Astrocyte of the spinal cord (primary cell): ENCODE results near the gene ZBTB9.

Source experiments
- DNase-seq: peaks from one replicate; pipeline ENCODE4 v3.0.0; 2011; ENCODE audit warnings: low read depth, low spot score
- H3K4me3 ChIP-seq: 2 replicates; pipeline ENCODE4 v1.5.1; 2011; ENCODE audit warnings: low read depth, mild to moderate bottlenecking, low read length, moderate library complexity
- in situ Hi-C: cut with HindIII; loops from 2 replicates; pipeline ENCODE4 v1.10.0; 2017; ENCODE audit warnings: low sequenced_read_pairs
- TF ChIP-seq, protein P1 (sequence below): IDR thresholded peaks from 2 replicates; pipeline ENCODE4 v1.5.1; 2012; ENCODE audit warnings: low read depth, mild to moderate bottlenecking, low read length, inconsistent platforms

Gene ZBTB9

DNA sequence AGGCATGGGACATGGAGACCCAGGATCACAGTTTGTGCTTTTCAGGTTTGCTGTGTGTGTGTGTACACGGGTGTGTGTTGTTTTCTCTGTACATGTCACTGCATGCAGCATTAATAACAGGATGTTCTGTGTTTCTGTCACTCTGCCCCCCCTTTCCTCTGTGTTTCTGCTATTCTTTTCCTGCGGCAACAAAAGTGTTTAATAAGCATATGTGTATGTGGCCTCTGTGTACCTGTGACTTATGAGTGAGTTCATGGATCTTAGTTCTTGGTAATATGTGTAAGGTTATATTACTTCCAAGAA is 24.7 kb upstream of the ZBTB9 start:
- TF ChIP-seq, protein P1, sequence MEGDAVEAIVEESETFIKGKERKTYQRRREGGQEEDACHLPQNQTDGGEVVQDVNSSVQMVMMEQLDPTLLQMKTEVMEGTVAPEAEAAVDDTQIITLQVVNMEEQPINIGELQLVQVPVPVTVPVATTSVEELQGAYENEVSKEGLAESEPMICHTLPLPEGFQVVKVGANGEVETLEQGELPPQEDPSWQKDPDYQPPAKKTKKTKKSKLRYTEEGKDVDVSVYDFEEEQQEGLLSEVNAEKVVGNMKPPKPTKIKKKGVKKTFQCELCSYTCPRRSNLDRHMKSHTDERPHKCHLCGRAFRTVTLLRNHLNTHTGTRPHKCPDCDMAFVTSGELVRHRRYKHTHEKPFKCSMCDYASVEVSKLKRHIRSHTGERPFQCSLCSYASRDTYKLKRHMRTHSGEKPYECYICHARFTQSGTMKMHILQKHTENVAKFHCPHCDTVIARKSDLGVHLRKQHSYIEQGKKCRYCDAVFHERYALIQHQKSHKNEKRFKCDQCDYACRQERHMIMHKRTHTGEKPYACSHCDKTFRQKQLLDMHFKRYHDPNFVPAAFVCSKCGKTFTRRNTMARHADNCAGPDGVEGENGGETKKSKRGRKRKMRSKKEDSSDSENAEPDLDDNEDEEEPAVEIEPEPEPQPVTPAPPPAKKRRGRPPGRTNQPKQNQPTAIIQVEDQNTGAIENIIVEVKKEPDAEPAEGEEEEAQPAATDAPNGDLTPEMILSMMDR: no peak
- H3K4me3 ChIP-seq: no peak overlapping the region
- no peak for DNase-seq
- in situ Hi-C loops: no loop called here

DNA sequence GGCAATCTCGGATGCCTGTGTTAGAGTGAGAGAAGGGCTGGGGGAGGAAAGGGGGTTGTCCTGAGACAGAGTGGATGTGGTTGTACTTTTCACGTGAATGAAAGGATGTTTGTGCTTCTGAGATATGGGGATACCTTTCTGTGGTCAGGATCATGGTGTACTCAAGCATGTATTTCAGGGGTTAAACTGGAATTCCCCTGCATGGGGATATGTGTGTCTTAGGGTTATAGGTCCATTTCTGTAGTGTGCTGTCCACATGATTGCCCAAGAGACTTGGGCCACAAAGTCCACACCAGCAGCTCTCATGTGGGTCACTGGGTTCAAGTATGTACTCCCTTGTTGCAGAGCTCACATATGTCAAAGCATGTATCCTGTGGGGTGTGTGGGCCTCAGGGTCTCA is 24.0 kb upstream of the ZBTB9 start:
- TF ChIP-seq, protein P1: no peak
- in situ Hi-C loops: no loop called here
- DNase-seq: no peak
- no peak overlapping the region for H3K4me3 ChIP-seq

DNA sequence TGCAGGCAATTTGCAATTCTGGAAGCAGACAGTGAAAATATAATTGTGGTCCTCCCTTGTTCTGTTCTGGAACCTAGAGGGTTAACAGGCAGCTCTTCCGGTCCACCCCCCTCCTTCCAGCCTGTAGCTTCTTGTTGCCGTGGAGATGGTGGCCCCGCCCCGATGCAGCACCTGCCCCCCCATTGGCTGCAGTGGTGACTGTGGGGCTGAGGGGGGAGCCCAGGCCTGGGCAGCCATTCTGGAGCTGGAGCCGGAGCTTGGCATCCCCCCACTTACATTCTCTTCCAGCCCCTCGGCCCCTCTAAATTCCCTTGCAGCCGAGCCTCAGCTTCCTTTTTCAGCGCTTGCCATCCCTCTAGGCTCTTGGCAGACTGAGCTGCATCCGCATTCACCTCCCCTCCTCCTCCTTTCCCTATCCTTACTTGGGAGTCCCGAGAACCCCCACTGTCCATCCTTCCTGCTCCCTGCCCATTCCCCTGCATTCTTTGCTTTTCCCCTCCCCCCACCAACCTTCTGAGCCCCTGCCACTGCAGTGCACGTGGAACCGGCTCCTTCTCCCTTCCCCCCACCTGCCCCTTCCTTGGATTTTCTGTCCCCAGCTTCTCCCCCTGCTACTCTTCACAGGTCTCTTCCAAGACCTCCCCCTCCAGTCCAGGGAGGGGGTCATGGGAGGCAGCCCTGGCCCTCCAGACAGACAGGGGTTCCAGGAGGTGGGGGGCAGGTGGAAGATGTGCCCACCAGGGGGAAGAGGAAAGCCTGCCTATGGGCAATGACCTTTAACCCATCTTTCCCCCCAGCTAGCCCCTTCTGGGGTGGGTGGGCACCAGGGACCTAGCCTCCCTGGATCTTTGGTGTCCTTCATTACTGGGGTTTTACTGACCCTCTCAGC is 23.1 kb upstream of the ZBTB9 start:
- peak; percentile 55 for DNase-seq
- in situ Hi-C loops: no loop called here
- no peak overlapping the region for H3K4me3 ChIP-seq
- TF ChIP-seq, protein P1: no peak

DNA sequence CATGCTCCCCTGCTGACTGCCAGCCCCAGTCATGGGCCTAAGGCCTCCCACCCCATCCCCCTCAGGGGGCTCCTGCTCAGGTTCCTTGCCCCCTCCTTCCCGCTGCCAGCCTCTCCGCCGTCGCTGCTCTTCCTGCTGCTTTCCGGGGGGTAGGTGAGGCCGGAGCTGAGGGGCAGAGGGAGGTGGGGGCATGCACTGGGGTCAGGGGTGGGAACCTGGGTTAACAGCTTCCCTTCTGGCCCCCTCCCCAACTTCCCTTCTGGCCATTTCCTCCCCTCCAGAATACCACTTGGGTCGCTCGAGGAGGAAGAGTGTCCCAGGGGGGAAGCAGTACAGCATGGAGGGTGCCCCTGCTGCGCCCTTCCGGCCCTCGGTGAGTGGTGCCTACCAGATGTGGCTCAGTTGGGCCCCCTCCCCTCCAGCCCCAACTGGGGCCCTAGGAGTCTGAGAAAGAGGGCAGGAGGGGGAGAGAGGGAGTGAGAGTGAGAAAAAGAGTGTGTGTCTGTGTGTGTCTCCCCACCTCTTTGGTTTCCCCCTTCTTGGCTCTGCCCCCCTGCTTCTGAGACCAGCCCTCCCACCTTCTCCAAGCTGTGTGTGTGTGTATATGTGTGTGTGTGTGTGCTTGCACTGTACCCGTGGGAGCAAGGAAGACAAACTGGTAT is 22.4 kb upstream of the ZBTB9 start:
- in situ Hi-C loops: no loop called here
- no peak for DNase-seq
- H3K4me3 ChIP-seq: no peak overlapping the region

DNA sequence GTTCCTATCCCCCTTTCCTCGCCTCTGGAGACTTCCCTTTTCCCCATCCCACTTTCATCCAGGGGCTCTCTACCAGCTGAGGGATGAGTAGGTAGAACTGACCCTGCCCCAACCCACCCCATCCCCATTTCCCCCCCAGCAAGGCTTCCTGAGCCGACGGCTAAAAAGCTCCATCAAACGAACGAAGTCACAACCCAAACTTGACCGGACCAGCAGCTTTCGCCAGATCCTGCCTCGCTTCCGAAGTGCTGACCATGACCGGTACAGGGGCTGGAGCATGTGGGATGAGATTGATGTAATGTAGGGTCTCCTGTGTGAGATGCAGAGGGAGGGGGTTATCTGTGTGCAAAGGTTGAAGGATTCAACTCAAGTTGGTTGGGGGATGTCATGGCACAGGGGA is 21.8 kb upstream of the ZBTB9 start:
- TF ChIP-seq, protein P1: no peak
- H3K4me3 ChIP-seq: no peak overlapping the region
- DNase-seq: no peak
- in situ Hi-C loops: no loop called here

More for the DNA sequence above, 22.4 kb upstream of the ZBTB9 start:
- TF ChIP-seq, protein P1: no peak

DNA sequence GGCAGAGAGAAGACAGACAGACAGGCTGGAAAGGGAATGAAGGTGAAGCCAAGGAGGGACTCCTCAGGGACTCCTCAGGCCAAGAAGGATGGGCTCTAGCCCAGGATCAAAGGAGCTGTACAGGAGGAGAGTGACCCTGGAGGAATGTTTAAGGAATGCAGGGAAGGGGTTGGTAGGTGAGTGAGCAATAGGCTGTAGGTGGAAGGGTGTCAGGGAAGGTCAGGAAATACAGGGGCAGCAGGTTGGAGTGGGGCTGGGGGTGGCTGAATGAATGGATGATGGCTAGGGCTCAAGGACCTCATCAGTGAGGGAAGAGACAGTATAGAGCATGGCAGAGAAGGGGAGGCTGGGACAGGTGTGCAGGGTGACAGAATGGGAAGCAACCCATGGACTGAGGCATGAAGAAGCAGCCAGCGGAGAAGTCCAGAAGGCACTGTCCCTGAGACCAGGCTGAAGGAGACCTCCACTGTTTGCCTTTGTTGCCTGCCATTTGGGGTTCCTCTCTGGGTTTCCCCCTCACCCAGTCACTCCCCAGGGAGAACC is 21.3 kb upstream of the ZBTB9 start:
- DNase-seq: no peak
- TF ChIP-seq, protein P1: no peak
- no peak overlapping the region for H3K4me3 ChIP-seq
- in situ Hi-C loops: no loop called here
